ENCODE measurements around the gene IGFBP2. TPM values are rescaled to one million over a fixed set of nuclear protein-coding genes. Genes with fewer than 3 reads are reported as not detected.

Gene IGFBP2
- total RNA-seq, 1 donor from 2014 or later: 252 TPM

GRCh38 chr2:216589791-216590190 is 43.4 kb upstream of the IGFBP2 start:
- H3K4me1 Mint-ChIP-seq (ENCODE audit: unreplicated experiment): peaks cover 23% of the 10 kb centered on the region
- no peak for DNase-seq (ENCODE audit: extremely low spot score, unreplicated experiment)
- H3K4me3 Mint-ChIP-seq: no peak overlapping the region
- H3K27me3 Mint-ChIP-seq: no peaks in the 10 kb centered on the region
- H3K27ac Mint-ChIP-seq: peak overlapping the region; percentile 42
- H3K36me3 Mint-ChIP-seq: no peaks in the 10 kb centered on the region
- H3K9me3 Mint-ChIP-seq: no peaks in the 10 kb centered on the region
- no peak for TF ChIP-seq CTCF (conservative IDR thresholded peaks at IDR 0.05)

GRCh38 chr2:216590780-216591179 is 42.4 kb upstream of the IGFBP2 start:
- Mint-ChIP-seq H3K9me3 (no peaks in the 10 kb centered on the region), H3K36me3 (no peaks in the 10 kb centered on the region), H3K4me1 (ENCODE audit: unreplicated experiment) (peaks cover 24% of the 10 kb centered on the region), H3K4me3 (no peak overlapping the region), H3K27me3 (no peaks in the 10 kb centered on the region), H3K27ac (no peak overlapping the region)
- no peak for DNase-seq (ENCODE audit: extremely low spot score, unreplicated experiment)
- no peak for TF ChIP-seq CTCF (conservative IDR thresholded peaks at IDR 0.05)

GRCh38 chr2:216591480-216591879 is 41.7 kb upstream of the IGFBP2 start:
- Mint-ChIP-seq H3K27ac (no peak overlapping the region), H3K36me3 (no peaks in the 10 kb centered on the region), H3K9me3 (no peaks in the 10 kb centered on the region), H3K4me1 (ENCODE audit: unreplicated experiment) (peaks cover 31% of the 10 kb centered on the region), H3K4me3 (no peak overlapping the region), H3K27me3 (no peaks in the 10 kb centered on the region)
- DNase-seq (ENCODE audit: extremely low spot score, unreplicated experiment): no peak
- no peak for TF ChIP-seq CTCF (conservative IDR thresholded peaks at IDR 0.05)

GRCh38 chr2:216594081-216594480 is 39.1 kb upstream of the IGFBP2 start:
- Mint-ChIP-seq H3K9me3 (no peaks in the 10 kb centered on the region), H3K4me1 (ENCODE audit: unreplicated experiment) (peaks cover 38% of the 10 kb centered on the region), H3K36me3 (no peaks in the 10 kb centered on the region), H3K27me3 (no peaks in the 10 kb centered on the region), H3K4me3 (no peak overlapping the region), H3K27ac (no peak overlapping the region)
- DNase-seq (ENCODE audit: extremely low spot score, unreplicated experiment): no peak
- TF ChIP-seq CTCF (conservative IDR thresholded peaks at IDR 0.05): no peak

- peak overlapping the region; percentile 8 for H3K4me3 Mint-ChIP-seq
- no peaks in the 10 kb centered on the region for H3K36me3 Mint-ChIP-seq
- H3K4me1 Mint-ChIP-seq (ENCODE audit: unreplicated experiment): peaks cover 20% of the 10 kb centered on the region
- no peaks in the 10 kb centered on the region for H3K27me3 Mint-ChIP-seq
- no peaks in the 10 kb centered on the region for H3K9me3 Mint-ChIP-seq
- peak overlapping the region; percentile 51 for H3K27ac Mint-ChIP-seq
- DNase-seq (ENCODE audit: extremely low spot score, unreplicated experiment): no peak
- TF ChIP-seq CTCF (conservative IDR thresholded peaks at IDR 0.05): no peak
Measured at GRCh38 chr2:216596236-216596979, 36.8 kb upstream of the IGFBP2 start.

All from type B pancreatic cell (in vitro differentiated cells).